GM19328 (cell line): ENCODE measurements around the gene TNIK.
"Not testable (repeated sequence)": the region's sequence is repeated elsewhere in the genome, so short reads cannot be mapped to it uniquely, and the experiment has no call there.

ENCODE experiments used
- ATAC-seq: cut with Tn5 transposase; IDR thresholded peaks from one replicate; pipeline ENCODE4 v1.9.1; 2021; ENCODE audit warnings: mild to moderate bottlenecking, moderate library complexity; ENCODE audit not compliant: unreplicated experiment

Gene TNIK

DNA sequence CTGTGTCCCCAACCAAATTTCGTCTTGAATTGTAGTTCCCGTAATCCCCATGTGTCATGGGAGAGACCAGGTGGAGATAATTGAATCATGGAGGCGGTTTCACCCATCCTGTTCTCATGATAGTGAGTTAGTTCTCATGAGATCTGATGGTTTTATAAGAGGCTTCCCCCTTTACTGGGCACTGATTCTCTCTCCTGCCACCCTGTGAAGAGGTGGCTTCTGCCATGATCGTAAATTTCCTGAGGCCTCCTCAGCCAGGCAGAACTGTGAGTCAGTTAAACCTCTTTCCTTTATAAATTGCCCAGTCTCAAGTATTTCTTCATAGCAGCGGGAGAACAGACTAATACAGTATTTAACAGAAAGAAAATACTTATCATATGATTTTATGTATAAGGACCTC, 93.5 kb downstream of the TNIK start:
- not testable (repeated sequence) for ATAC-seq

DNA sequence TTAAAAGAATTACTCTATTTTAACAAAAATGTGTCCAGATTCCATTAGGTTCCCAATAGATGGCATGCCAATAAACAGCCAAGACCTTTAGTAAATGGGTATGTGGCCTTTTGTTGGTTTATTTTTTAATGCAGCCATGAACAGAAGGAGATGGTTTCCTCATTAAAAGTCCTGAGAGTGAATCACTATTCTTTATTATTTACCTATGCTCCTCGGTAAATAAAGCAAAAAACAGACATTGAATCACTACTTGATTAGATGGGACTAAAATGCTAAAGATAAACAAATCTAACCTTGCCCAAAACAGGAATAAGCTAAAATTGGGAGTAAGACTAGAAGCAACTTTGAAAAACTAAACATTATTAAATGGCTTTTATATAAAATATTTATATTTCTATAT, 94.2 kb downstream of the TNIK start:
- no peak for ATAC-seq

DNA sequence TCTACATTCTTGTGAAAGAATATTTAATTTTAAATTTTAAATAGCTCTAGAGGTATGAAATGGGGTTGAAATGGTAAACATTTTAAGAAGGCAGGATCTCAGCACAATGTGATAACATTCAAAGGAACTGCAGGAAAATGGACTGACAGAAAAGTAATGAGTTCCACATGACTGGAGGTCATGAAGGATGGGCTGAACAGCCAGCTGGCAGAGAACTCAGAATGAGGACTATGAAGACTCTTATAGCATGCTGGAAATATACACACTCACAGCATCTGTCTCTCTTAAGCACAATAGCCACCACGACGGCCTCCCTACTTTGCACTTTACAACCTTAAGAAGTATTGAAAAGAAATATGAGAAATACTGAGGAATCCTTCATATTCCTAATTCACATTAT, 94.7 kb downstream of the TNIK start:
- no peak for ATAC-seq

DNA sequence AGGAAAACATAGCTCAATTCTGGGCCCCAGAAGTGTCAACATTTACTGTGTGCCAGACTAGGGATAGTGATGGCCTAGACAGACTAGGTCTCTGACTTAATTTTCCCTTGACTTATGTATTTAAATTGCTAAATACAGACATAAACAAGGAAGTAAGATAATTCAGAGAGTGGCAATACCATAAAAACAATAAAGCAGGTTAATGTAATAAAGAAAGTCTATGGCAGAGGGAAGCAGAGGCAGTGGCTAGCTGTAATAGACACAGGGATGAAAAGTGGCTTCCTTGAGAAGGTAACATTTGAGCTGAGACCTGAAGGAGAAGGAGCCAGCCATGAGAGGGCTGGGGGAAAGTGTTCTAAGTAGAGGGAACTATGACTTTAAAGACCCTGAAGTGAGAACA, 95.7 kb downstream of the TNIK start:
- no peak for ATAC-seq

DNA sequence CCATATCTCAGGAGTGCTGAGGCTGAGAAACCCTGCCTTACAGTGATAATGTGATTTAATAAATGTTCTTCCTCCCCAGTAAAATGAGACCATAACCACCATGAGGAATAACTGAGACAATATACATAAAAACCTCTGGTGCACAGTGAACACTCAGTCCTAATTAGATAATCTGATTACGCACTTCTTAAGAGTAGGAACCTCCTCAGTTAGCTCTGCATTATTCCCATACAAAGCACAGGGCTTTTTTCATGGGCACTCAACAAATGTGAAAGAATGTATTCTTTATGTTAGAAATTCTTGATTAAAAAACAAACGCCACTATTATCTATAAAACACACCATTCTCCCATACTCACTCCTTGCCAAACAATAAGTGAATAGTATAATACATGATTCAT, 97.0 kb downstream of the TNIK start:
- no peak for ATAC-seq

DNA sequence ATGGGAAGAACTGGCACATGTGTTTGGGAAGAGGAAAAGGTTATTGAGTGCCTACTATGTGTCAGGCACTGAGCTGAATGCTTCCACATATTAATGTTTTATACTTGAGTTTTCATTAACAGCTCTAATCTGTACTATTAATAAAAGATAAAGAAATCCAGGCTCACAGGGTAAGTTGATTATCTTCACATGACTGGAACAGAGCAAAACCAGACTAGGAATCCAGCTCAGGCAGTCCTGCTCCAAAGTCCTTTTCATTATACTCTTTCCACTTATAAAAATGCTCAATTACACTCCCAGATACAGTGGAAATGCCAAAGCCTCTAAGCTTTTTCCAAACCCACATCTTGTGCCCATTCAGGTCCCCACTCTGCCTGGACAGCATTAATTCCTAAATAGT, 97.6 kb downstream of the TNIK start:
- ATAC-seq: no peak

DNA sequence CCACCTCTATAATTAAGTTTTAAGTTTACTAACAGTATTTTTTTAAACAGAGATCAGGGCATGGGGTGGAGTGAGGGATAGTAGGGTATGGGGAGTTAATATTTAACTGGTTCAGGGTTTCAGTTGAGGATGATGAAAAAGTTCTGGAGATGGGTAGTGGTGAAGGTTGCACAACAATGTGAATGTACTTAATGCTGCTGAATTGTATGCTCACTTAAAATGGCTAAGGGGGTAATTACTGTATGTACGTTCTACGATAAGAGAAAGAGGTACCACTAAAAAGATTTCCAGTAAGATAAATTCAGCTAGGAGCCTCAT, 101.4 kb downstream of the TNIK start:
- ATAC-seq: no peak

DNA sequence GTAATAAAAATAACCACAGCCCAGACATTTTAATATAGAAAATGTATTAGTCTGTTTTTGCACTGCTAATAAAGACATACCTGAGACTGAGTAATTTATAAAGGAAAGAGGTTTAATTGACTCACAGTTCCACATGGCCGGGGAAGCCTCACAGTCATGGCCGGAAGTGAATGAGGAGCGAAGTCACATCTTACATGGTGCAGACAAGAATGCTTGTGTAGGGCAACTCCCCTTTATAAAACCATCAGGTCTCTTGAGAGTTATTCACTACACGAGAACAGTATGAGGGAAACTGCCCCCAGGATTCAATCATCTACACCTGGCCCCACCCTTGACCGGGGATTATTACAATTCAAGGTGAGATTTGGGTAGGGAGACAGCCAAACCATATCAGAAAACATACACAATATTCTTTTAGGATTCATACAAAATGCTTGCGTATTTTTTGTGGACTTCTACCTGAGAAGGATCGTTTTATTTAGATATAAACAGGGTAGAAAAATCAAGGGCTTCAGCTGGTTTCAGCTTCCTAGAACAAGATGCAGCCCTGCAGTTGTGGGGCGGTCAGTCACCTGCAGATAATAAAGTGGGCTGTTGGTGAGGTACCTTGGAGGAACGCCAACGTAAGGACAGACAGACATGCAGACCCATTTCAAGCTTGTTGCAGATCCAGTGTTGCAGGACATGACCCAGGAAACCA, 101.9 kb downstream of the TNIK start:
- no peak for ATAC-seq

DNA sequence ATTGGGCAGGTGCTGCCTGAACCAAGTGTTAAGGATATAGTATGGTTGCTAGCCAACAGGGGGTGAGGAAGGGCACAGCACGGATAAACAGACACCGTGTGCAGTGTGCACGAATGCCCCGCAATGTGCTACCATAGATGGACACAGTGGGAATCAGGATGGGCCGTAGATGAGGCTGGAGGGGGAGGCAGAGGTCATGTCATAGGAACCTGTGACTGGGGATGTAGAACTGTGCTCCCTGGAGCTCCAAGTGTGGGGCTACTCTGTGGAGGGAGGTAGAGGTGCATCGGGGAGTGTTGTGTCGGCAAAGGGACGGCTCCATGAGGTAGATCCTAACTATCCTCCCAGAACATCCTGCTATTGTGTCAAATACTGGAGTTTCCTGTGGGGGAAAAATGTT, 102.5 kb downstream of the TNIK start:
- no peak for ATAC-seq

DNA sequence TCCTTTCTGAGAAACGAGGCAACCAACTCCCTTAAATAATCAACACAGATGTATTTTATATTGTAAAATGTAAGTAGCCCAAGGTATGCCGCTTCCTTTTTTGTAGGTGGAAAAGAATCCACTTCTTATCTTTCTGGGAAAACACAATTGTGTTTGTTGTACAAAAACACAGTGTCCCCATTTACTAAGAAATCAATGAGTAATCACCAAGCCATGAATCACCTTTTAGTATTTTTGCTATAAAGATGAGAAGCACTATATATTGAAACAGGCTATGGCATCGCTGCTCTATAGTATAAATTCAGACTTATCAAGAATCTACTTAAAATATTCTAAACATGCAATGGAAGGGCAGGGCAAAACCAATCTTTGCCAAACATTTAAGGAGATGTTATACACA, 104.0 kb downstream of the TNIK start:
- no peak for ATAC-seq

DNA sequence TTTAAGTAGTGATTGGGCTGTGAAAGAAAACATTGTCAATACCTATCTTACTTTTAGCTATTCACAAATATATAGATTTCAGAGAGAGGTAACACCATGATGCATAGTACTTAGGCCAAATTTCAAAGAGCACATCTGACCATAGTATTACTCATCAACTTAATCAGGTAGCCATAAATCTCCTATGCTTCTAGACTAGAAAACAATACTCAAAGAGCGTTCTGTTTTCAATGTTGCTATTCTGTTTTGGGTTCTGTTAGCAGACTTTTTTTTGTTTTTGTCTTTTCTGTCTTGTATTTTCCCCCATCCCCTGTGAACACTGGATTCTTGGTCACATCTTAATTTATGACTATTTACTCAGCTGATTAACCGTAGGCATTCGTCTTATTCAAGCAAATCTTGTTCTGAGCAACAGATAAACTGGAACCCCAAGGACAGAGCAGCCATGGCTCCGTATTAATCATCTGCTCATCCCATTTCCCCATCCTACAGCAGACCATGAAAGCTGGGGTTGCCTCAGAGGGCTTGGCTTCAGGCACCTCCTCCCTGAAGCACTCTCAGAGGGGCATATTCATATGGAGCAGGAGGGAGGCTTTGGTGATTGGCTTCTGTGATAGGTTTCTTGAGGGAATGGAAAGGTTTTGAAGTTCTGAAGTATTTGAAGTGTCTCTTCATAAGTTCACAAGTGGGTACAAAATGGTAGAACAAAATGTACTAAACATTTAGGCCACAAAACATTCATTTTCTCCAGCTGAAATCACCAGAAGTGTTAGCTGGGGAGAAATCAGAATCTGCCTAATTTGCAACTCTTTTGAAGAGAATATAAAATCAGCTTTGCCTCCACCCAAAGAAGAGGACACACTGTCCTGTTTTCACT, 105.3 kb downstream of the TNIK start:
- no peak for ATAC-seq

DNA sequence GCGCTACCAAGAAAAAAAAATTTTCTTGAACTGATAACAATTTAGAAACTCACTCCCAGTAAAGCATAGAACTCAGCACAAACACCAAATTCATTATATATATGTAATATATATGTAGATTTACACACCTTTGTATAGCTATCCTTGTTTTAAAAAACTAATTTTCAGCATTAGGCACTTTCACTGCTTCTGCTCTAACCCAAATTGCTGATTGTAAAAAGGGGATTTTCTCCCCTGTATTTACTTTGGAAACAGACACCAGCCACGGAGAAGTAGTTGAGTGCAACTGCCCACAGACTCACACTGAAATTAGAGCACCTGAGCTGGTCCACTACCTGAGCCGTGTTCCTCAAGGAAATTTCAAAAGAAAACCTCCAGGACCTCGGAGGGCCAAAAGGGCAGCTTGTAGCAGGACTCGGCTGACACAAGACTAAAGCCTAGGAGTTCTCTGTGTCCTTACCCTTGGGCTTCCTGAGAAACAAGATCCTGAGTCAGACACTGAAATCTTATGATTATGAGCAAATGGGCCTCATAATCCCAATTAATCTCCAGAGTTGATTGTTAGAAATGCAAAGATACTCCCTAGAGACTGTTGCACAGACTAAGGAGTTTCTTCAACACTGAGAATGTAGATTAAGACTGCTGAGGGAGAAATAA, 106.0 kb downstream of the TNIK start:
- no peak for ATAC-seq

DNA sequence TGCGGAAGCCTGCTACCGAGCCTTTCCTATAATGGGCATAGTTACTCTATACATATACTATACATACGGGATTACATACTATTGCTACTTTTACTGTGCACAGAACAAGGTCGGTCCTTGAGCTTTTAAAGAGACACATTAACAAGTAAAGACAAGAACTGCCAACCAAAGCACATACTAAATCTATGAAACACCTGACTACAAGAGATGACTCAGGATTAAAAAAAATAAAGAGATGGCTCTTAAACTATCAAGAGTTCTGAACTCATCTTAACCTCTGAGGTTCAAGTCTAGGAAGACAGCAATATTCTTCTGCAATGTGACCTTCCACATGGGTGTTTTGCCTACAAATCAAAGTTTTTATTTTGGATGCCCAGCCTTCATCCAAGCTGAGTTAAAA, 106.8 kb downstream of the TNIK start:
- no peak for ATAC-seq

DNA sequence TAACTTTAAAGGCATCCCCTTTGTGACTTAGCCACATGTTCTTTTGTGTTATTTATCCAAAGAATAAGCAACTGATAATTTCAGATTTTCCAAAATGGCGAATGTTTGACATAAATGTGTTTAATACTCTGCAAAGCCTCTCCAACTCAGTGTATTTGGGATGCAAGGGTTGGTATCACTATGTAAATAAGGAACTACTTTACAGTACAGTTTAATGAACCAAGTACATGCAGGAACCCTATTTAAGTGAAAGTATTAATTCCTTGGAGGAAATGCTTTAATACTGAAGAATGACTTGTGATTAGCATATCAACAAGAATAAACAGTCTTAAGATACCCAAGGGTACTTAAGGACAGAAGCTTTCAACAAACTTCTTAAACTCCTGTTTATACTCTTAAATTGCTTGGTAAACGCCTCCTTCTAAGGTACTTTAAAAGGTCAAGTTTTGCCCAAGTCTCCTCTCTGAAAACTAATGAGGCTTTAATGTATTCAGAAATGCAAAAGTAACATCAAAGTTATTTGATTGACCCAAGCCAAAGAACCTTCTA, 107.7 kb downstream of the TNIK start:
- no peak for ATAC-seq

DNA sequence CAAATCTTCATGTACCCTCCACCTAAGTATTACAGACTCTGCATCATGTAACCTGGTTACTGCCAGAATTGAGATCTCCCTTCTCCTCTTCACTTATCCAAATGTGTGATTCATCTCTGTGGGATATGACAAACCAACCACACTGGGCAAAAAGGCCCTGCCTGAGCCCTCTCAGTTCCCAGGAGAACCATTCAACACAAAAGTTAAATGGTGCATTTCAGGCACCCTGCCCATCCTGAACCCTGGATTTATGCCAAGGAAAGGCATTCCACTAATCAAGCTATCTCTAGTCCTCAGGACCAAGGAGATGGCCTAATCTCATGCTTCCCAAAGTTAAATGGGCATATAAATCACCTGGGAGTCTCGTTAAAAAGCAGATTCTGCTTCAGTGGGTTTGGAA, 108.5 kb downstream of the TNIK start:
- no peak for ATAC-seq

DNA sequence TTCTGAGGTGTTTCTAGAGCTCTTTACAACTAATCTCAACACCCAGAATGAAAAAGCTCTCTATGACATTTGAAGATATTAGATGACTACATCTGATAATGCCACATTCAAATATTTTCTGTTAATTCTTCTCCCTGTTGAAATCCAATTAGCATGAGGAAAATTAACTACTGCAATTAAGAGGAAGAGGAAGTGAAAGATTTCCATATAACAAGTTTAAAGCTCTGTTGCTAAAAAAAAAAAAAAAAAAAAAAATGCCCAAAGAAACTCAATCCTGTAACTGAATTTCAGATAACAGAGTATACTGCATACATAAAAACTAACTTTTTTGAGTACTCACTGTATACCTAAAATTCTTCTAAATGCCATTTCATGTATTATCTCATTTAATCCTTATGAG, 109.8 kb downstream of the TNIK start:
- no peak for ATAC-seq

DNA sequence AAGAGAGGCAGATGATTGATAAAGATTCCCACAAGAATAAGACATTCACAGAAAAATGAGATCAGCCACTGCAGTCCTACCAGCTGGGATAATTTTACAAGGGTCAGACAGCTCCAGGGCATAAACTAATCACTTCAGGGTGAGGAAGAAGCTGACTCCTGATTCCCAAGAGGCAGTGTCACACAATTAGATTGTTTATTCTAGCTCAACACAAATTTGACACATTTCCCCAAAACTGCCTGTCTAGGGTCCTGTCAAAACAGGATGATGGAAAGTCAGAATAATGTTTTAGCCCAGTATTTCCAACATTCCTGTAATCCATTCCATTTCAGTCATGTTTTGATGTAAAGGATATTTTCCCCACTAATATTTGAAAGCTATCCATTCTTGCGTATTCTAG, 110.8 kb downstream of the TNIK start:
- ATAC-seq: no peak

DNA sequence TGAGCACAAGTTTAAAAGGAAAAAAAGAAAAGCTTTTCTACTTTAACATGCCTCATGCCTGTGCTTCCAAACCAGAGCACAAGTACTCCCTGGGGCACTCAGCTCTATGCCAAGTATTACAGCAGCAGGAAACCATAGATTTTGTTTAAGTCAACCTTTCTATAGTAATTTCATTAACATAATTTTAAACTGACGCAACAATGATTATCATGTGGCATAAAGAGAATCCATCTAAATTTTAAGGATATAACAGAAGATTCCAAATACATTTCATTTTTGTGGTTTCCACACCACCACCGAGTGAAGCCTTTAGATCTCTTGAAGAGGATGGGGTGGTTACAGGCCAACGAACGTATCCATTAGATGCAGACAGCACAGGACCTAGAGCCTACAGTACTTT, 112.1 kb downstream of the TNIK start:
- ATAC-seq: peak; percentile 12

DNA sequence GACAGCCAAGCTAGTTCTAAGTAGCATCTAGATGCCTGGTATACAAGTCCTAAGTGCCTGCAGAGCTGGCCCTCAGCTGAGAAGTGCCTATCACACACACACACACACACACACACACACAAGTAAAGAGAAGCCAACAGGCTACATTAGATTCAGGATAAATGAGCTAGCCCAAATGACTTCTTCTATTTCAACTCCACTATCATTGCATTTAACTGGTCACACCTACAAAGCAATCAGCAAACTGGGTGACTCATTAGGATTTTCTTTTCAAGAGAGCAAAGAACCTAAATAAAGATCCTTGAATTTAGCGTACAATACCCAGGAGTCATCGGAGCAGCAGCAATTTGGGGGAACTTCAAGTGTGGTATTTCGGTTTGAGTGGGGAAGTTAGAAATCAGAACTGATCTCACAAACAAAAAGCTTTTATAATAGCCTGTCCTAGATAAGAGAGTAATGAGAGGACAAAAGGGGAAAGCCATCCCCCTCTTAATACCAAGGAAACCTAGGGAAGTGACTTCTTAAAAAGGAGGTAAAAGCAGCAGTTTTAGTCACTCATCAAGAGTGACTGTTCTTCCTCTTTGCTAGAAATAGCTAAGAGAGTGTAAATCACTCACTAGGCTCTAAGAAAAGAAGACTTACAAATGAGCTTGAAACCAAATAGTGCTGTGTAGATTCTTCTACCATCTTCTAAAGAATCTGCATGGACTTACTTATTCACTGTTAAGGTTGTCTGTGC, 112.7 kb downstream of the TNIK start:
- peak; percentile 66 for ATAC-seq

DNA sequence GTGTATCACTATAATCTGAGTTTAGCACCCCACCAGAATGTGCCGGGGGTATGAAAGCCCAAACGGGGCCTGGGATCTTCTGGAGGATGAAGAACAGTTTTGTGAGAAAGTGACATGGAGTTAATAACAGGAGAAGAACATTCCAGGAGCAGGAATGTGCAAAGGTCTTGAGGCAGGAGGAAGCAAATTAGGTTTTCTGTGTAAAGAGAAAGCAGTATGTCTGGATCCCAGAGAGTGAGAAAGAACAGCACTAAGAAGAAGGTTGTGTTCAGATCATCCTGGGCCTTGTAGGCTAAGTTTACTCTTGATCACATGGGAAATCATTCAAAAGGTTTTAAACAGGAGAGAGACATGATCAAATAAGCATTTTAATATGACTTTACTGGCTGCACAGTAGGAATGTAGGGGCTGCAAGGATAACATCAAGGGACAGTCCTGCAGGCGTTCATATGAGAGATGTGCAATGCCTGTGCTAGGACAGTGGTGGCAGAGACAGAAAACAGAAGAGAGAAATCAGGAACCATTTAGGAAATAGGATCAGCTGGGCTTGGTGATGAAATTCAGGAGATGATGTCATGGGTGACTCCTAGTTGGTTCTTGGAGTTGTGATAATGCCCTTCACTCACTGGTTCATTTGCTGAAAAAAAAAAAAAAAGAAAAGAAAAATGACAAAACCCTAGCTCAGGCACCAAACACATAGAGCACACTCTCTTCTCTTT, 113.5 kb downstream of the TNIK start:
- ATAC-seq: no peak

DNA sequence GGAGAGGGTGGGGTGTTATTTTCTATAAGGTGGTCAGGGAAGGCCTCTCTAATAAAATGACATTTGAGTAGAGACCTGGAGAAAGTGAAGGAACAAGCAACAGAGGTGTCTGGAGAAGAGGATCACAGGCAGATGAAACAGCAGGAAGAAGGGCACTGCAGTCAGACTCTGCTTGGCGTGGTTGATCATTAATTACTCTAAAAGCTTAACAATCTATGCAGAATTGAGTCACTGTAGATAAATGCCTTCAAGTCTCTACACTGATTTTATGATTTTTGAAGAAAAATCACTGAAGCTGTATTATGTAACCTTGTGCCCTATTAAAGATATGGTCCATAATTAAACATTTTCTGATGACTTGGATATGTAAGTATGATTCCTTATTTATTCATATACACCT, 114.2 kb downstream of the TNIK start:
- no peak for ATAC-seq
